ENCODE measurements around the gene CD79A. TPM values are rescaled to one million over a fixed set of nuclear protein-coding genes. Genes with fewer than 3 reads are reported as not detected.

CD79A gene
- total RNA-seq, 4 donors from 2014 or later = 0.40 to 0.99 TPM; not detected in 2

DNA sequence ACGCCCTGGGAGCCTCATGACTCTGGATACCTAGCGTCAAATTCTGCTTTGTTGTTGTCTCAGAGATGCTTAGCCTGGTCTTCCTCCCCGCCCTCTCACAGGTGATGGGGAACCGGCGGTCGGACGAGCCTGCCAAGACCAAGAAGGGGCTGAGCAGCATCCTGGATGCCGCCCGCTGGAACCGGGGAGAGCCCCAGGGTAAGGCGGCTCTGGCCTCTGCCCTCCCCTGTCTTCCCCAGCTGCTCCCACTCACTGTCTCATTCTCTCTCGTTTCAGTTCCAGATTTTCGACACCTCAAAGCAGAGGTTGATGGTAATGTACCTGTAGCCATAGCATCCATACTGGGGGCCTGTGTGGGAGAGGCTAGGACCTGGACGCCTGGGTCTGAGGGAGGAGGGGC, 17.3 kb downstream of the CD79A start:
- no peaks in the 10 kb centered on the region for H3K27me3 ChIP-seq
- peaks cover 0 to 95% of the 10 kb centered on the region in 2 donors for H3K36me3 ChIP-seq
- no peak for ATAC-seq
- no peak overlapping the region for H3K4me3 ChIP-seq
- H3K27ac ChIP-seq = no peak overlapping the region
- no peaks in the 10 kb centered on the region for H3K4me1 ChIP-seq
- 80% methylated on average over 6 of the region's 14 CpGs; no CpG with 5 or more reads in 1 of the 2 donors for WGBS, 2 donors (ENCODE audit: low coverage in 1 of 2)
- no peaks in the 10 kb centered on the region for H3K9me3 ChIP-seq
- TF ChIP-seq, protein P1, sequence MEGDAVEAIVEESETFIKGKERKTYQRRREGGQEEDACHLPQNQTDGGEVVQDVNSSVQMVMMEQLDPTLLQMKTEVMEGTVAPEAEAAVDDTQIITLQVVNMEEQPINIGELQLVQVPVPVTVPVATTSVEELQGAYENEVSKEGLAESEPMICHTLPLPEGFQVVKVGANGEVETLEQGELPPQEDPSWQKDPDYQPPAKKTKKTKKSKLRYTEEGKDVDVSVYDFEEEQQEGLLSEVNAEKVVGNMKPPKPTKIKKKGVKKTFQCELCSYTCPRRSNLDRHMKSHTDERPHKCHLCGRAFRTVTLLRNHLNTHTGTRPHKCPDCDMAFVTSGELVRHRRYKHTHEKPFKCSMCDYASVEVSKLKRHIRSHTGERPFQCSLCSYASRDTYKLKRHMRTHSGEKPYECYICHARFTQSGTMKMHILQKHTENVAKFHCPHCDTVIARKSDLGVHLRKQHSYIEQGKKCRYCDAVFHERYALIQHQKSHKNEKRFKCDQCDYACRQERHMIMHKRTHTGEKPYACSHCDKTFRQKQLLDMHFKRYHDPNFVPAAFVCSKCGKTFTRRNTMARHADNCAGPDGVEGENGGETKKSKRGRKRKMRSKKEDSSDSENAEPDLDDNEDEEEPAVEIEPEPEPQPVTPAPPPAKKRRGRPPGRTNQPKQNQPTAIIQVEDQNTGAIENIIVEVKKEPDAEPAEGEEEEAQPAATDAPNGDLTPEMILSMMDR (IDR thresholded peaks at IDR 0.05) = no peak
- TF ChIP-seq POLR2AphosphoS5 (IDR thresholded peaks at IDR 0.05) (no peak), POLR2A (IDR thresholded peaks at IDR 0.05) (no peak), EP300 (IDR thresholded peaks at IDR 0.05) (no peak)

DNA sequence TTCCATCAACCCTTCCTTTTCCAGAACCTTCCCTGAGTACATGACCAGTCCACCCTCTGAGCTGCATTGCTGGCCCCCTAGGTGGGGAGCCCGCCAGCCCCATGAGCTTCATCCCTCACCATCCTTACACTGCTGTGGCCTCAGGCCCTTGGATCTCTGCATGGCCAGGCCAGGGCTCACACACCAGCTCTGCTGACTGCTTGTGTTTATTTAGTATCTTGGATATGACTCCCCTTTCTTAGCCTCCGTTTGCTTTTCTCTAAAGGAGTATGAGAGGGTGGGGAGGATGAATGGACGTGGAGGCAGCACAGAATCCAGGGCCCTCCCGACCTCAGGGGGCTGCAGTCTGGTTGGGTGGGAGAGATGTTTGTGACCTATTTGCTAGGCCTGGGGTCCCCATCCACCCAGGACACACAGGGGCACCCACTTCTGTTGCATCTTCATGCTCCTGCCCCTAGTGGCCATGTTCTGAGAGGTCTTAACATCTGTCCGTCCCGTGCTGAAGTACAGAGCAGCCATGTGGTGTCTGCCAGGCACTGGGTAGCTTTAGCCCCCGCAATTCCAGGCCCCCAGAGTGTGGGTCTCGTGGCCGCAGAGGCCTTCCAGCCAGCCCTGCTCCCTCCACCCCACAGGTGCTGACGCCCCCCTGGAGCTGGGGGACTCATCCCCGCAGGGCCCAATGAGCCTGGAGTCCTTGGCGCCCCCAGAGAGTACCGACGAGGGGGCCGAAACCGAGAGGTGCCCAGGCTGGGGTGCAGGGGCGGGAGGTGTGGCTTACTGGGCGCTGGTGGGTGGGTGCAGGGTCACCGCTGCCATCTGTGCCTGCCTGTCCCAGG, 18.9 kb downstream of the CD79A start:
- Histone ChIP-seq H3K9me3 (no peaks in the 10 kb centered on the region), H3K27me3 (no peaks in the 10 kb centered on the region), H3K36me3 (peaks cover 0 to 95% of the 10 kb centered on the region in 2 donors), H3K4me1 (no peaks in the 10 kb centered on the region), H3K27ac (no peak overlapping the region), H3K4me3 (no peak overlapping the region)
- no peak for TF ChIP-seq EP300 (IDR thresholded peaks at IDR 0.05)
- TF ChIP-seq, protein P1 (IDR thresholded peaks at IDR 0.05) = no peak
- TF ChIP-seq POLR2AphosphoS5 (IDR thresholded peaks at IDR 0.05) = no peak
- TF ChIP-seq POLR2A (IDR thresholded peaks at IDR 0.05) = no peak
- peak; percentile 16 for ATAC-seq
- 74% methylated on average over 2 to 7 of the region's 19 CpGs for WGBS, 2 donors (ENCODE audit: low coverage in 1 of 2)

DNA sequence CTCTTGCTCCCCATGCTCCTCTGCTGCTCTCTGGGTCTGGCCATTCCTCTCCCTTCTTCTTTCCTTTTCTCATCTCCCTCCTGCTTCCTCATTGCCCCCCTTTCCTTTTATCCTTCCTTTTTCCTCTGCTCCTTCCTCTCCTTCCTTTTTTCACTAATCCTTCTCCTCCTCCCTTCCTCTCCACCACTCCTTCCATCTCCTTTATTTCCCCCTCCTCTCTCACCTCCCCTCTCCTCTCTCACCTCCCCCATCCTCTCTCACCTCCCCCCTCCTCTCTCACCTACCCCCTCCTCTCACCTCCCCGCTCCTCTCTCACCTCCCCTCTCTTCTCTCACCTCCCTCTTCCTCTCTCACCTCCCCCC, 19.5 kb downstream of the CD79A start:
- Histone ChIP-seq H3K4me1 (no peaks in the 10 kb centered on the region), H3K27ac (no peak overlapping the region), H3K36me3 (peaks cover 0 to 95% of the 10 kb centered on the region in 2 donors), H3K9me3 (no peaks in the 10 kb centered on the region), H3K27me3 (no peaks in the 10 kb centered on the region), H3K4me3 (no peak overlapping the region)
- no peak for ATAC-seq
- TF ChIP-seq EP300 (IDR thresholded peaks at IDR 0.05) (no peak), POLR2AphosphoS5 (IDR thresholded peaks at IDR 0.05) (no peak), POLR2A (IDR thresholded peaks at IDR 0.05) (no peak)
- TF ChIP-seq, protein P1 (IDR thresholded peaks at IDR 0.05) = no peak
- no CpG with 5 or more reads among the region's 1 CpG for WGBS, 2 donors (ENCODE audit: low coverage in 1 of 2)

DNA sequence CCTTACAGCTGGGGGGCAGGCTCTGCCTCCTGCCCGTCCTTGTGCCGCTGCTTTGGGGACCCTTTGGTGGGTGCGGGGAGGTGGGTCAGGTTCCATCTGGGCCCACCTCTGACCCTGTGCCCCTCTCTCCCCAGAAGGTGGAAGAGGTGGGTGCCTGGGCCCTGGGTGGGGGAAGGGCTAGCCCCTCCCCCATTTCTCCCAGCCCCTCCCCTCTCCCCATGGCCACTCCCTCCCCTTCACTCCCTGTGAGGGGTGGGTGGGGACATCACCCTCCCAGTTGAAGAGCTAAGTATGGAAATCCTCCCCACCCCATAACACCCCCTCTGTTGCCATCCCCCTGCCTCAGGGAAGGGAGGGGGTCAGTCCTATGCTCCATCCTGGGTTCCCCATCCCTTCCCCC, 20.1 kb downstream of the CD79A start:
- TF ChIP-seq POLR2A (IDR thresholded peaks at IDR 0.05) = no peak
- no peak for TF ChIP-seq EP300 (IDR thresholded peaks at IDR 0.05)
- no peak for TF ChIP-seq POLR2AphosphoS5 (IDR thresholded peaks at IDR 0.05)
- TF ChIP-seq, protein P1 (IDR thresholded peaks at IDR 0.05) = no peak
- Histone ChIP-seq H3K4me3 (no peak overlapping the region), H3K9me3 (no peaks in the 10 kb centered on the region), H3K27me3 (no peaks in the 10 kb centered on the region), H3K36me3 (peaks cover 0 to 95% of the 10 kb centered on the region in 2 donors), H3K27ac (no peak overlapping the region), H3K4me1 (no peaks in the 10 kb centered on the region)
- no CpG with 5 or more reads among the region's 3 CpGs for WGBS, 2 donors (ENCODE audit: low coverage in 1 of 2)
- no peak for ATAC-seq

DNA sequence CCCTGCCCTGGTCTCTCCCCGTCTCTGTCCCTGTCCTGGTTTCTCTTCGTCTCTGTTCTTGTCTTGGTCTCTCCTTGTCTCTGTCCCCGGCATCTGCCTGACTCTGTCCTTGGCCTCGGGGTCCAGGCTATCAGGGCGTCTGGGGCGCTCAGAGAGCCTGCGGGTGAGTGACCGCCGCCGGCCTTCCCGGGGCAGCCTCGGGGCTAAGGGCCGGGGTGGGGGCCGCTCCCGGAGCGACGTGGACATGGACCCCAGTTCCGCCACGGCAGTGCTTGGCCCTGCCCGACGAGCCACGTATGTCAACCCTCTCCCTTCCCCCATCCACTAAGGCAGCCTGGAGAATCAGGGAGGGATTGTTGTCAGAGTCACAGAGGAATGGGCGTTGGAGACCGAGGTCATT, 20.7 kb downstream of the CD79A start:
- ATAC-seq = no peak
- H3K4me1 ChIP-seq = no peaks in the 10 kb centered on the region
- H3K4me3 ChIP-seq = no peak overlapping the region
- H3K36me3 ChIP-seq = peaks cover 0 to 95% of the 10 kb centered on the region in 2 donors
- 84% methylated on average over 3 of the region's 24 CpGs; no CpG with 5 or more reads in 1 of the 2 donors for WGBS, 2 donors (ENCODE audit: low coverage in 1 of 2)
- TF ChIP-seq POLR2AphosphoS5 (IDR thresholded peaks at IDR 0.05) = no peak
- TF ChIP-seq, protein P1 (IDR thresholded peaks at IDR 0.05) = no peak
- no peak for TF ChIP-seq POLR2A (IDR thresholded peaks at IDR 0.05)
- no peak for TF ChIP-seq EP300 (IDR thresholded peaks at IDR 0.05)
- no peaks in the 10 kb centered on the region for H3K9me3 ChIP-seq
- no peak overlapping the region for H3K27ac ChIP-seq
- no peaks in the 10 kb centered on the region for H3K27me3 ChIP-seq
